ENCODE data around the gene RYR2. TPM values are rescaled to one million over a fixed set of nuclear protein-coding genes. Genes with fewer than 3 reads are reported as not detected.

RYR2 gene
- total RNA-seq, 1 donor from 2014 or later: not detected

DNA sequence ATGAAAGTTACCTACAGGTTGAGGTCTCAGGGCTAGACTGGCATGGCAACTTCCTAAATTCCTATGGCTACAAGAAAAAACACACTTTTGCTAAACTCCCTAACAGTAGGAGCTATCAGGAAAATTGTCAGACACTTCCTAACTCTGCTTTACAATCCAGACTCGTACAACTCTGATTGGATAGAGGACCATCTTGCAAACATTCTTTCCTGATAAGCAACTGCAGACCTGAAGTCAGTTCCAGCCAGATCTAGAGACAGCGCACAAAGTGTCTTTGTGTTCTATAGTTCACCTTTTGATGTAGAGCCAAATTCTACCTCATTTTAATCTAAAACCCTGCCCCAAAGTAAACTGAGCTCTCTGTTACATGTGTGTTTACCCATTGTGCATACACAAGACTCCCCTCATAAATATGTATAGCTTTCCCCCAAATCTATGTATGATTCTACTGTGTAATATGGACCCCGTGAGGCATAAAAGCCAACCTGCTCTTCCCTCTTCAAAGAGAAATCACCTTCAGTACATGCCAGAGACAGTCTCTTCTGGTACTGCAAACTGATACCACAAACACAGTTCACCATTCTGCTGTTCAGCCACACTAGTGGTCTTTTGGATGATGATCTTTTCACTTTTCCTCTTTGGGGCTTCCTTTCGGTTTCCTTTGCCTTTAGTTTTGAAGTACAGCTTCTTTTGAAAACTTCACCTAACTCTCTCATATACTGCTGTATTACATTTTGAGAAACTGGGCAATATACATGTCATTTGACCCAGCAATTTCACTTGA lies 827.0 kb downstream of the RYR2 start:
- no peak for DNase-seq (ENCODE audit: extremely low read depth, low read depth, low spot score)

DNA sequence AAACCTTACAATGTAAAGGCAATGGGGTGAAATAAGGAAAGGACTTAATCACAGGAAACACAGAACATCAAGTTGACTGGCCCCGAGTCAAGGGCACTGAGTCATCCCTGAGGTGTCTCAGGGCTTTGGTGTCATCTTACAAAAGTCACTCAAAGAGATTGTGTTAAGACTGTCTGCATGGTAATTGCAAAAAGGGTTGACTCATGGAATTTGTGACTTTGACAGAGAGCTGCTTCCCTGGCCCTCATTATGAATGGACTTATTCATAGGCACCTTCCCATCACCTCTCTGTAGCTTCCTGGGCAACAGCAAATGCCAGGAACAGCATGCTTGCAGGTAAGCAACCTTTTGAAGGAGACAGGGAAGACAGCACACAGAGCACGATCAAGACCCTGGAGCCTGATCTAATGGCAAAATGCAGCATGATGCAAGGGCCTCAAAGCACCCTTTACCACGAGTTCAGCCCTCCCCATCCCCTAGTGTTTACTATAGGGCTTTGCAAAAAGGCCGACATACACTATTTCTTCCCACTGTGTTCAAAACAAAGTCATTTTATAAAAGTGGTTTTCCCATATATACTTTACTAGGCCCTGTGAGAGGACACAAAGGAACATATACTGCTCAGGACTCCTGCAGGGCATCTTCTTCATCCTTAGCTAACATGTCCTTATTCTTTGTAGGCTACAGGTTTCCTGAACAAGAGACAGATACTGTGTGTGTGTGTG lies 831.7 kb downstream of the RYR2 start:
- no peak for DNase-seq (ENCODE audit: extremely low read depth, low read depth, low spot score)

DNA sequence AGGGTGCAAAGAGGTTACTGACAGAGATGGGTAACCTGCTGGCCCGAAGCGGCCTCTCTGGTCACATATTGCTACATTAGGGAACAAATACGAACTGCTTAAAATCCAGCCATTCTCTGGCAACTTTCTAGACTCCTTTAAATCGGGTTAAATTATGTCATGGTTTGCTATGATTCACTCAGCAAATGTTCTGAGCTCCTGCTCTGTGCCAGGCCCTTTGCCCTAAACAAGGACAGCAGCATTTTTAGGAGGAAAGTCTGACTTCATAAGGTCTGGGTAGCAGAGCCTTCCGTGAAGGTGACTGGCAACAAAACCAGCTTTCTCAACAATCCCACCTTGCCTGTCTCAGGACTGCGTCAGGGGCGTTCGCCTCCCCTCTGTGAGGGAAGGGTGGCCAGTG lies 833.3 kb downstream of the RYR2 start:
- no peak for DNase-seq (ENCODE audit: extremely low read depth, low read depth, low spot score)

DNA sequence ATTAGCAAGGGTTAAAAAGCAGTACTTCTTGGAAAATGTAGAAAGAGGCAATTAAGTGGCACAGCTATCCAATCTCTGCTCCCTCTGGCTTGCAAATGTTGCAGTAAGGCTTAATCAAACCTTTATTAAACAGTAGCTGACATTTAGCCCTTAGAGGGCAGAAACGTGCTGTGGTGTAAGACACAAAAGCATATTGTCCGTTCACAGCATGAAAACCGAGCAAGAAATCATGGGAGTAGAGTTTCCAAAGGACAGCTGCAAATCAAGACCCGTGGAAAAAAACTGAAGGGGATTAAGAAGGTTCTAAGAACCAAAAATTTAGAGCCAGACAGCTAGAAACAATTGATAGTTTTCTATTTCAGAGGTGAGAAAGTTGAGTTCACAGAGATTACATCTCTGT lies 835.6 kb downstream of the RYR2 start:
- no peak for DNase-seq (ENCODE audit: extremely low read depth, low read depth, low spot score)

DNA sequence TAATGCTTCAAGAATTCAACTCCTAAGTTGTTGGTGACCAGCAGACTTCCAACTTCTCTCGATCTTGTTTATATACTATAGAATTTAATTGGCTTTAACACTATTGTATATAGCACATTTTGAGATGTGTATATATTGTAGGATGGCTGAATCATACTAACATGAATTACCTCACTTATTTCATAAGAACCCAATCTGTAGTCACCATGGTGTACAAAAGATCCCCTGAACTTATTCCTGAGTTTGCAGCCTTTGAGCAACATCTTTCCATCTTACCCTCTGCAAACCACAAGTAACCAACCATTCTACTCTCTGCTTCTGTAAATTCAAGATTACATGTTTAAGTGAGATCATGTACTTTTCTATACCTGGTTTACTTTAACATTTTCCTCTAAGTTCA lies 836.4 kb downstream of the RYR2 start:
- DNase-seq (ENCODE audit: extremely low read depth, low read depth, low spot score): no peak

DNA sequence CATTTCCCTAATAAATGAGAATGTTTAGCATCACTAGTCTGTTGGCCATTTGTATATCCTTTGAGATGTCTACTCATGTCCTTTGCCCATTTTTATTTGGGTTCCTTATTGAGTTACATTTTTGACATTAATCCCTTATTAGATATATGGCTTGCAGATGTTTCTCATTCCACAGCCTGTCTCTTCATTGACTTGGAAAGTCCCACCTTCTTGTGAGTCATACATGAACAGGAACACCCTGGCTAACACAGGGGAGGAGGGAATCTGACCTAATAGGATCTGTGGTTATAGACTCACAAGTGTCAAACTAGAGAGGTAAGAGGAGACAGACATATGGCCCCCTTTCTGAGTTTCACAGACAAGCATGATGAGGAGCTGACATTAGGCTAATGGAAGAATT lies 837.2 kb downstream of the RYR2 start:
- no peak for DNase-seq (ENCODE audit: extremely low read depth, low read depth, low spot score)

Other genes starting within 250 kb of the RYR2 start
- gene MTR, start 246.9 kb upstream of the RYR2 start, total RNA-seq: 22.2 and 28.4 TPM in 2 replicates
- gene MT1HL1, start 37.7 kb upstream of the RYR2 start, total RNA-seq: not detected in 2 replicates

All from glomerular endothelial cell (primary cell).